OCI-LY7 (cell line): ENCODE measurements around the gene EP300.

Experiments used
- CTCF ChIP-seq: fragments of 200-600 bp; sonication (generic); conservative IDR thresholded peaks from 2 replicates; pipeline ENCODE4 v1.5.1; 2014; ENCODE audit warnings: mild to moderate bottlenecking, antibody characterized with exemption, low read length, moderate library complexity, mixed read lengths
- EZH2phosphoT487 ChIP-seq: fragments of 200-600 bp; sonication (generic); IDR thresholded peaks from 2 replicates; pipeline ENCODE4 v1.6.1; 2018; ENCODE audit warnings: low read depth, borderline replicate concordance, mild to moderate bottlenecking, mixed run types, antibody characterized with exemption, low read length, moderate library complexity, mixed read lengths

GRCh38 chr22:41078931-41079330 is 13.5 kb upstream of the EP300 start:
- TF ChIP-seq CTCF (no peak), EZH2phosphoT487 (no peak)
